ENCODE data around the gene SLC6A3.

SLC6A3 gene

DNA sequence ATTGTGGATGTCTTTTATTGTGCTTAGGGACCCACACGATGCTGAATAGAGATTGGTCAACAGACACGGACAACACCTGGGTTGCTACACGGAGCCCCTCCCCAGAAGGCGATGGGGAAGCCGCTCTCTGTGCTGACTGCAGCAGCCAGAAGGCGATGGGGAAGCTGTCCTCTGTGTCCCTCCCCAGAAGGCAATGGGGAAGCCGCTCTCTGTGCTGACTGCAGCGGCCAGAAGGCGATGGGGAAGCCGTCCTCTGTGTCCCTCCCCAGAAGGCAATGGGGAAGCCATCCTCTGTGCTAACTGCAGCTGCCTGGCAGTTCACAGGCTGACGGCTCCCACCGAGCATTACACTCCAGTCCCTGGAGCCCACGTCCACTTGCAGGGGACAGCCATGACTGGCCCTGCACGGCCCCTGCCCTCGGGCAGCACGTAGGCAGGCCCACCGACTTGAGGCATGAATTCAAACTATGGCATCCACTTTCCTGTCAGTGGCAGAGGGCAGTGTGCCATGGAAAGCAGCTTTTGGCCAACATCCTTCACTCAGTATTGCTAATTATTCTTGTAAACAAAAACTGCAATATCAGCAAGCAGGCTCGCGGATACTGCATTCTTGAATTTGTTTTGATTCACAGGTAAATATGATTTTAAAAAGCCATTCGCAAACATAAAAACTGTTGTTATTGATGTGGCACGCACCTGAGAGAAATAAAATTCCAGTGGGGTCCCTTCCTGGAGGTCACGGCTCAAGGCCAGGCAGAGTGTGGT lies 52.3 kb downstream of the SLC6A3 start:
- TF ChIP-seq, protein P1, sequence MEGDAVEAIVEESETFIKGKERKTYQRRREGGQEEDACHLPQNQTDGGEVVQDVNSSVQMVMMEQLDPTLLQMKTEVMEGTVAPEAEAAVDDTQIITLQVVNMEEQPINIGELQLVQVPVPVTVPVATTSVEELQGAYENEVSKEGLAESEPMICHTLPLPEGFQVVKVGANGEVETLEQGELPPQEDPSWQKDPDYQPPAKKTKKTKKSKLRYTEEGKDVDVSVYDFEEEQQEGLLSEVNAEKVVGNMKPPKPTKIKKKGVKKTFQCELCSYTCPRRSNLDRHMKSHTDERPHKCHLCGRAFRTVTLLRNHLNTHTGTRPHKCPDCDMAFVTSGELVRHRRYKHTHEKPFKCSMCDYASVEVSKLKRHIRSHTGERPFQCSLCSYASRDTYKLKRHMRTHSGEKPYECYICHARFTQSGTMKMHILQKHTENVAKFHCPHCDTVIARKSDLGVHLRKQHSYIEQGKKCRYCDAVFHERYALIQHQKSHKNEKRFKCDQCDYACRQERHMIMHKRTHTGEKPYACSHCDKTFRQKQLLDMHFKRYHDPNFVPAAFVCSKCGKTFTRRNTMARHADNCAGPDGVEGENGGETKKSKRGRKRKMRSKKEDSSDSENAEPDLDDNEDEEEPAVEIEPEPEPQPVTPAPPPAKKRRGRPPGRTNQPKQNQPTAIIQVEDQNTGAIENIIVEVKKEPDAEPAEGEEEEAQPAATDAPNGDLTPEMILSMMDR (IDR thresholded peaks at IDR 0.05; ENCODE audit: control insufficient read depth, extremely low read depth, insufficient read depth), result no peak
- DNase-seq (ENCODE audit: low read depth), result no peak
- H3K4me3 ChIP-seq (ENCODE audit: low read depth, low read length), result no peak overlapping the region

DNA sequence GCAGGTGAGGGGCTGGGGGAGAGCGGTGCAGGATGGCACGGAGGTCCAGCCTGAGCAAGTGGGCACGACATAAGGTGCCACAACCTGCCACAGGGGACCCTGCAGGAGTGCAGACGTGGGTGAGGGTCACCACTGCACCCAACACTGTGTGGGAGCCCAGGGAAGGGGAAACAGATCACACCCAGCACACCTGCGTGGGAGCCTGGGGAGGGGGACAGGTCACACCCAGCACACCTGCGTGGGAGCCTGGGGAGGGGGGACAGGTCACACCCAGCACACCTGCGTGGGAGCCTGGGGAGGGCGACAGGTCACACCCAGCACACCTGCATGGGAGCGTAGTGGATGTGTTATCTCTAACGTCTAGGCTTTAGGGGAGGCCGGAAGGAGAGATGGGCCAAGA lies 53.0 kb downstream of the SLC6A3 start:
- no peak overlapping the region for H3K4me3 ChIP-seq (ENCODE audit: low read depth, low read length)
- TF ChIP-seq, protein P1 (IDR thresholded peaks at IDR 0.05; ENCODE audit: control insufficient read depth, extremely low read depth, insufficient read depth), result no peak
- no peak for DNase-seq (ENCODE audit: low read depth)

DNA sequence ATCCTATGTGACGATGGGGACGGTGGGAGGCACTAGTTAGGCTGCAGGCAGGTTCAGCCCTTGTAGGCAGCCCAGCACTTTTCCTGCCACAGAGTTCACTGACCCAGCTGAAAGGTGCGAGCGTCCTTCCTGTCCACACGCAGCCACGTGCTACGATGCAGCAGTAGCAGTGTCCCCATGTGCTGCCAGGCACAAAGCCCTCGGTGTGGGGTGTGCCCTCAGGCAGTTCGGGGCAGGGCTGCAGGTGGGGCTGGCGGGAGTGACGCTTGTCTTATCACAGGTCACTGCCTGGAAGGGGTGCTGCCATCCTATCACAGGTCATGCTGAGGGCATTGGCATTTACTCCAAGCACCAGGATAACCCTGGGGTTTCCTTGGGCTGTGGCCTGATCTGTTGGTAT lies 53.5 kb downstream of the SLC6A3 start:
- TF ChIP-seq, protein P1 (IDR thresholded peaks at IDR 0.05; ENCODE audit: control insufficient read depth, extremely low read depth, insufficient read depth), result no peak
- no peak for DNase-seq (ENCODE audit: low read depth)
- no peak overlapping the region for H3K4me3 ChIP-seq (ENCODE audit: low read depth, low read length)

DNA sequence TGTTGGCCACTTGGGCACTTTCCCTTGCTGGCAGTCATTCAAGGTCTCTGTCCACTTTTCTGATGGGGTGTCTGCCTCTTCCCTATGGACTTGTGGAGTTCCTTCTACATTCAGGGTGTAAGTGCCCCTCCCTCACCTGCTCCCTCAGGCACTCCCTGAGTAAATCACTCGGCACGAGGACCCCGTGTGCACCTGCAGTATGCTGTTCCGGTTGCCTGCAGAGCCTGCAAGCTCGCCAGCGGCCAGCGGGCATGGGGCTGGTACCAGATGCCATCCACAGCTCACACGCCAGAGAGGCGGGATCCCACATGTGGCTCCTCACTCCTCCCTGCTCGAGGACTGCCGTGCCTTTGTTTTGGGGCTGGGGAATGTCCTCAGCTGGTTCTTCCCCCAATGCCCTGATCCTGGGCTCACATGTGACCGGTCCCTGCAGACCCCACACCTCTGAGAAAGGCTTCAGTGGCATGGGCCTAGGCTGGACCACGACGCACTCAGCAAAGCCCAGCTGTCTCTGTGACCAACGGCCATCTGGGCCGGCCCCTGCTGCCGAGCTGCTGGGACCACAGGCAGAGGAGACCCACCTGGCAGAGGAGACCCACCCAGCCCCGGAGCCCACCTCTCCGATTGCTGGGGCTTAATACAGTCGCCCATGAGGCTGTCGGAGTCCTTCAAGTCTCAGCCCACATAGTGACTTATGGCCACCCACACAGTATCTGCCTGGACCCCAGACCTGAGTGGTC lies 54.2 kb downstream of the SLC6A3 start:
- TF ChIP-seq, protein P1 (IDR thresholded peaks at IDR 0.05; ENCODE audit: control insufficient read depth, extremely low read depth, insufficient read depth), result no peak
- no peak overlapping the region for H3K4me3 ChIP-seq (ENCODE audit: low read depth, low read length)
- no peak for DNase-seq (ENCODE audit: low read depth)

DNA sequence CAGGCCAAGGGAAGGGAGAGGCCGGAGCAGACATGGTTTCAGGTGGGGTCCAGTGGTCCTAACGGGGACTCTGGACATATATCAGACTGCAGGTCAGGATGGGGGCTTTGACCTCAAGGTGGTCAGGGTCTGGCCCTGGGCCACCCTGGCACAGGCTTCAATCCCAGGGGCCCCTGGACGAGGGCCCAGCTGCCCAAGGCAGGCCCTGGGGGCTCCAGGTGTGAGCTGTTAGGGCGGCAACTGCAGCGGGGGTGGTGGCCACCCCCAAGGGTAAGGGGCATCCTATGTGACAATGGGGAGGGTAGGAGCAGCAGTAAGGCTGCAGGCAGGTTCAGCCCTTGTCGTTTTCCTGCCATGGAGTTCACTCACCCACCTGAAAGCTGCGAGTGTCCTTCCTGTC lies 54.9 kb downstream of the SLC6A3 start:
- TF ChIP-seq, protein P1 (IDR thresholded peaks at IDR 0.05; ENCODE audit: control insufficient read depth, extremely low read depth, insufficient read depth), result no peak
- no peak for DNase-seq (ENCODE audit: low read depth)
- no peak overlapping the region for H3K4me3 ChIP-seq (ENCODE audit: low read depth, low read length)

DNA sequence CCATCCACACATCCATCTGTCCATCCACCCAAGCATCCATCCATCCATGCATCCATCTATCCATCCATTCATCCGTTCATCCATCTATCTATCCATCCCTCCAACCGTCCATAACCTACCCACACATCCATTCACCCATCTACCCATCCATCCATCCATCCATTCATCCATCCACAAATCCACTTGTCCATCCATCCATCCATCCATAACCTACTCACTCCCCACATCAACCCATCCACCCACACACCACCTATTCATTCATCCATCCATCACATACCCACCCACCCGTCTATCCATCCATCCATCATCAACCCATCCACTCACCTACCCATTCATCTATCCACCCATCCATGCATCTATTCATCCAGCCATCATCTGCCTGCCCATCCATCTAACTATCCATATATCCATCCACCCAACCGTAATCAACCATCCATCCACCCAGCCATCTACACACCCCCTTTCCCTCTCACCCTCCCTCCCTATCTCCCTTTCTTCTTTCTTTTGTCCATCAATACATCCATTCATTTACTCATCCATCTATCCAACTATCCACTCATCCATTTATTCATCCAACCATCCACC lies 56.8 kb downstream of the SLC6A3 start:
- H3K4me3 ChIP-seq (ENCODE audit: low read depth, low read length), result no peak overlapping the region
- no peak for DNase-seq (ENCODE audit: low read depth)
- TF ChIP-seq, protein P1 (IDR thresholded peaks at IDR 0.05; ENCODE audit: control insufficient read depth, extremely low read depth, insufficient read depth), result no peak
